ENCODE results near the gene DNAJC3. TPM values are rescaled to one million over a fixed set of nuclear protein-coding genes. Genes with fewer than 3 reads are reported as not detected.

The DNAJC3 gene
- polyA plus RNA-seq, 1 of the 3 experiments (the other 2 are of a cell fraction): 5.8 TPM

DNA sequence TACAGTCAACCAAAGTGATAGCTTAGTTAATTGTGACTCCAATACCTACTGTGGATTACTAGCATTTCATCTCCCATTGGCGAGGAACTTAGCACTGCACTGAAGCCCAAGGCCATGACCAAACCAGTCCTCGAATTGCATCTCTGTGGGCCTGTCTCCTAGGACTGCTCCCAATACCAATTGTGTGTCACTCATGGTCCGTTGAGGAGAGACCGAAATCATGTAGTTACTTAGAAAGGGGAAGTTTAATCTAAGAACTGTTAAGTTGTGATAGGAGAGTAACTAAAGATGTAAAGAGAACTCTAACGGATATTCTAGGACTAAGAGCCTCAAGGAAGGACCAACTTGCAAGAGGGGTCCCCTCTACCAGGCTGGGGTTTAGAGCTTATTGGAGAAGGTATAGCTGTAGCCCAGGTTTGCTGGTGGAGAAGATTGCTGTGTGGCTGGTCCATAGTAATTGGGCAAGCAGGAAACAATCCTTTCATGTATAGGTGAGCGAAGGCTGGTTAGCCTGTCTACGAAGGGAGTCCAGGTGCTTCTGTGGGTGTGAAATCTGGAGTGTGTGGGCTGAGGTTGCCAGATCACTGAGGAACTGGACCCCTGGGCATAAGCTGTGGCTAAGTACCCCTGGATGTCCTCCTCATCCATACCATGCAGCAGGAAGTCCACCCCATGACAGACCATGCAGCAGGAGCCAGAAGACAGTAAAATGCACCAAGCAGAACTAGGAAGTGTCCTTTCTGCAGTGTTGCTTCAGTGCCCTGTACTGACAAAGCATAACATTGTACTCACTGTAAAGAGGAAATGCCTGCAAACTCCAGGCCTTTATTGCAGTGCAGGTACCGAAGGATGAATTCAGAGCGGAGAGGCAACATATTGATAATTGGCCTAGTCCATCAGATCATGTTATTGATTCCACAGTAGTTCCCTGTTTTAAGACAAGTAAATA lies 30.8 kb downstream of the DNAJC3 start:
- Histone ChIP-seq H3K9ac (no peak overlapping the region), H2AFZ (ENCODE audit: low read depth) (no peak overlapping the region), H3K36me3 (replicated peaks in 1 of 2; ENCODE audit: control insufficient read depth in 1 of 2, insufficient read depth in 2 of 2, low read length in 1 of 2) (peaks cover 3 to 23% of the 10 kb centered on the region in 2 experiments), H3K4me1 (ENCODE audit: control insufficient read depth in 1 of 2, insufficient read depth in 2 of 2, low read depth in 1 of 2, low read length in 1 of 2) (no peaks in the 10 kb centered on the region), H3K27me3 (ENCODE audit: insufficient read depth) (no peaks in the 10 kb centered on the region), H3K9me3 (no peaks in the 10 kb centered on the region), H3K4me2 (no peak overlapping the region), H3K79me2 (ENCODE audit: insufficient read depth) (peaks cover 48% of the 10 kb centered on the region), H3K27ac (ENCODE audit: low read depth in 2 of 2, low read length in 1 of 2) (no peak overlapping the region), H3K9me2 (no peaks in the 10 kb centered on the region), H3F3A (replicated peaks; ENCODE audit: insufficient read depth) (peaks cover 4% of the 10 kb centered on the region), H4K20me1 (ENCODE audit: insufficient read depth) (no peaks in the 10 kb centered on the region; the same call in 1 of the 2 replicates), H3K4me3 (ENCODE audit: low read depth in 2 of 2, low read length in 1 of 2) (no peak overlapping the region)
- DNase-seq: no peak
- 95% methylated on average over 9 of the region's 9 CpGs for WGBS (ENCODE audit: low lambda C conversion rate)
- ChIA-PET CTCF (interaction anchor here (1.2 to 3.7 kb wide), 2 partner anchors 10 to 127 kb away, joined by 4 to 13 read pairs; no protein-coding TSS in a partner anchor), POLR2A (no interaction called here)
- no peak for TF ChIP-seq RAD21 (IDR thresholded peaks at IDR 0.05; ENCODE audit: low read length)
- TF ChIP-seq, protein P1, sequence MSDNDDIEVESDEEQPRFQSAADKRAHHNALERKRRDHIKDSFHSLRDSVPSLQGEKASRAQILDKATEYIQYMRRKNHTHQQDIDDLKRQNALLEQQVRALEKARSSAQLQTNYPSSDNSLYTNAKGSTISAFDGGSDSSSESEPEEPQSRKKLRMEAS (IDR thresholded peaks at IDR 0.05; ENCODE audit: low read depth): no peak
- no peak for TF ChIP-seq EZH2phosphoT487 (IDR thresholded peaks at IDR 0.05; ENCODE audit: borderline replicate concordance, low read depth)
- TF ChIP-seq TEAD4 (IDR thresholded peaks at IDR 0.05; ENCODE audit: borderline replicate concordance, insufficient read depth): no peak
- TF ChIP-seq, protein P2, sequence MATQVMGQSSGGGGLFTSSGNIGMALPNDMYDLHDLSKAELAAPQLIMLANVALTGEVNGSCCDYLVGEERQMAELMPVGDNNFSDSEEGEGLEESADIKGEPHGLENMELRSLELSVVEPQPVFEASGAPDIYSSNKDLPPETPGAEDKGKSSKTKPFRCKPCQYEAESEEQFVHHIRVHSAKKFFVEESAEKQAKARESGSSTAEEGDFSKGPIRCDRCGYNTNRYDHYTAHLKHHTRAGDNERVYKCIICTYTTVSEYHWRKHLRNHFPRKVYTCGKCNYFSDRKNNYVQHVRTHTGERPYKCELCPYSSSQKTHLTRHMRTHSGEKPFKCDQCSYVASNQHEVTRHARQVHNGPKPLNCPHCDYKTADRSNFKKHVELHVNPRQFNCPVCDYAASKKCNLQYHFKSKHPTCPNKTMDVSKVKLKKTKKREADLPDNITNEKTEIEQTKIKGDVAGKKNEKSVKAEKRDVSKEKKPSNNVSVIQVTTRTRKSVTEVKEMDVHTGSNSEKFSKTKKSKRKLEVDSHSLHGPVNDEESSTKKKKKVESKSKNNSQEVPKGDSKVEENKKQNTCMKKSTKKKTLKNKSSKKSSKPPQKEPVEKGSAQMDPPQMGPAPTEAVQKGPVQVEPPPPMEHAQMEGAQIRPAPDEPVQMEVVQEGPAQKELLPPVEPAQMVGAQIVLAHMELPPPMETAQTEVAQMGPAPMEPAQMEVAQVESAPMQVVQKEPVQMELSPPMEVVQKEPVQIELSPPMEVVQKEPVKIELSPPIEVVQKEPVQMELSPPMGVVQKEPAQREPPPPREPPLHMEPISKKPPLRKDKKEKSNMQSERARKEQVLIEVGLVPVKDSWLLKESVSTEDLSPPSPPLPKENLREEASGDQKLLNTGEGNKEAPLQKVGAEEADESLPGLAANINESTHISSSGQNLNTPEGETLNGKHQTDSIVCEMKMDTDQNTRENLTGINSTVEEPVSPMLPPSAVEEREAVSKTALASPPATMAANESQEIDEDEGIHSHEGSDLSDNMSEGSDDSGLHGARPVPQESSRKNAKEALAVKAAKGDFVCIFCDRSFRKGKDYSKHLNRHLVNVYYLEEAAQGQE (IDR thresholded peaks at IDR 0.05; ENCODE audit: low read depth, low read length): no peak
- TF ChIP-seq GATA2 (CRISPR knock-in tag; IDR thresholded peaks at IDR 0.05): no peak
- no peak for TF ChIP-seq FOSL2 (IDR thresholded peaks at IDR 0.05; ENCODE audit: borderline replicate concordance, low read depth)
- no peak for TF ChIP-seq MEF2A (IDR thresholded peaks at IDR 0.05; ENCODE audit: borderline replicate concordance, low read depth)
- no peak for TF ChIP-seq TCF12 (IDR thresholded peaks at IDR 0.05)
- TF ChIP-seq ZBTB33 (IDR thresholded peaks at IDR 0.05; ENCODE audit: borderline replicate concordance, low read depth): no peak
- no peak for TF ChIP-seq NFIC (IDR thresholded peaks at IDR 0.05; ENCODE audit: borderline replicate concordance)
- TF ChIP-seq IRF3 (IDR thresholded peaks at IDR 0.05; ENCODE audit: low read depth, low read length): no peak
- TF ChIP-seq FOXJ3 (CRISPR knock-in tag; IDR thresholded peaks at IDR 0.05): no peak
- no peak for TF ChIP-seq CHD2 (IDR thresholded peaks at IDR 0.05; ENCODE audit: low read length, partially characterized antibody)
- no peak for TF ChIP-seq EP300 (IDR thresholded peaks at IDR 0.05; ENCODE audit: borderline replicate concordance in 1 of 2, low read depth in 1 of 2, low read length in 1 of 2)
- no peak for TF ChIP-seq ELF1 (IDR thresholded peaks at IDR 0.05)
- TF ChIP-seq JUND (IDR thresholded peaks at IDR 0.05): no peak
- no peak for TF ChIP-seq MXI1 (IDR thresholded peaks at IDR 0.05; ENCODE audit: low read depth, low read length)
- TF ChIP-seq SMC3 (IDR thresholded peaks at IDR 0.05; ENCODE audit: low read depth, low read length): no peak
- no peak for TF ChIP-seq TAF1 (IDR thresholded peaks at IDR 0.05; ENCODE audit: borderline replicate concordance, low read depth, low read length)
